Kidney (tissue), 14 donors: ENCODE results near the gene KRT38. TPM values are rescaled to one million over a fixed set of nuclear protein-coding genes. Genes with fewer than 3 reads are reported as not detected.

ENCODE experiments used
- DNase-seq, 5 donors: peaks; one replicate each; pipeline ENCODE4 v3.0.0-alpha.2; 2013 to 2020
- FAIRE-seq: peaks from 2 replicates; lab custom pipeline; 2012; peaks lifted over from hg19 to GRCh38; lab: Jason Lieb, UNC
- H3K27ac ChIP-seq, 2 donors: one replicate each; pipeline ENCODE4 v1.7.0; 2013; ENCODE audit warnings: low read depth in 2 of 2, low read length in 2 of 2, inconsistent platforms in 1 of 2
- H3K27me3 ChIP-seq: one replicate; pipeline ENCODE4 v1.7.1; 2013; ENCODE audit warnings: low read length, inconsistent platforms; ENCODE audit not compliant: control insufficient read depth, insufficient read depth
- H3K36me3 ChIP-seq, 3 donors: one replicate each; pipeline versions ENCODE4 v1.7.0 to v1.7.1; 2013; ENCODE audit warnings: low read length in 3 of 3, control low read depth in 1 of 3, inconsistent platforms in 1 of 3; ENCODE audit not compliant: insufficient read depth in 3 of 3, control insufficient read depth in 2 of 3
- H3K4me1 ChIP-seq, 3 donors: one replicate each; pipeline versions ENCODE4 v1.7.0 to v1.7.1; 2013; ENCODE audit warnings: low read length in 3 of 3, inconsistent platforms in 1 of 3, low read depth in 1 of 3; ENCODE audit not compliant: control insufficient read depth in 2 of 3, insufficient read depth in 2 of 3
- H3K4me3 ChIP-seq, 3 donors: one replicate each; pipeline versions ENCODE4 v1.7.0 to v1.8.1; 2013; ENCODE audit warnings: low read length in 3 of 3, control low read depth in 1 of 3, inconsistent platforms in 1 of 3
- H3K9ac ChIP-seq, 3 donors: one replicate each; pipeline versions ENCODE4 v1.7.0 to v1.7.1; 2013; ENCODE audit warnings: low read length in 3 of 3, control low read depth in 1 of 3, inconsistent platforms in 1 of 3
- H3K9me3 ChIP-seq, 3 donors: one replicate each; pipeline versions ENCODE4 v1.7.0 to v1.7.1; 2013; ENCODE audit warnings: low read length in 3 of 3, control low read depth in 1 of 3, inconsistent platforms in 1 of 3; ENCODE audit not compliant: control insufficient read depth in 2 of 3, insufficient read depth in 1 of 3
- intact Hi-C: fragments of 100-400 bp; cut with DNase I; formaldehyde crosslinking; loops from one replicate; pipeline ENCODE4 v1.11.1; 2022
- polyA plus RNA-seq: library from polyadenylated mRNA; stranded (reverse); fragments of 350-450 nt; fragmentation: Illumina TruSeq; extraction: RNeasy Lipid Tissue Mini Kit (QIAGEN cat#74804); gene quantifications from one replicate; pipeline ENCODE4 v1.2.3, GENCODE V29; 2014; ENCODE audit warnings: low read depth, low replicate concordance; ENCODE audit not compliant: insufficient read depth
- total RNA-seq: library from RNA; stranded (reverse); fragmentation: NEBNext Ultra II Directional; extraction: Animal tissue kit (Norgen Biotek cat#: 25700); gene quantifications from one replicate; pipeline ENCODE4 v1.2.1, GENCODE V29; 2021
- TF ChIP-seq, protein P1 (sequence below): IDR thresholded peaks from 3 replicates; pipeline ENCODE4 v1.5.1; 2012; ENCODE audit warnings: mild to moderate bottlenecking, moderate library complexity, borderline replicate concordance; ENCODE audit not compliant: insufficient read depth; ENCODE audit errors: extremely low read depth
- donor health status: control.
- donor health status: control.
- donor health status: control.
- donor health status: control.
- donor health status: control.
- donor health status: DM: yes; HTN: yes; CAD: no.
- donor health status: Normal renal cell carcinoma (clear cell type).

Gene KRT38
- total and polyA plus RNA-seq, 2 donors from 2014 or later, result not detected

GRCh38 chr17:41387670-41388069, 53.1 kb downstream of the KRT38 start:
- H3K4me1 ChIP-seq, result peaks cover 0 to under 1% (median 0%) of the 10 kb centered on the region in 3 donors
- H3K27me3 ChIP-seq, result no peaks in the 10 kb centered on the region
- no peaks in the 10 kb centered on the region for H3K36me3 ChIP-seq
- intact Hi-C loops, result no loop called here
- no peak overlapping the region for H3K4me3 ChIP-seq
- TF ChIP-seq, protein P1, sequence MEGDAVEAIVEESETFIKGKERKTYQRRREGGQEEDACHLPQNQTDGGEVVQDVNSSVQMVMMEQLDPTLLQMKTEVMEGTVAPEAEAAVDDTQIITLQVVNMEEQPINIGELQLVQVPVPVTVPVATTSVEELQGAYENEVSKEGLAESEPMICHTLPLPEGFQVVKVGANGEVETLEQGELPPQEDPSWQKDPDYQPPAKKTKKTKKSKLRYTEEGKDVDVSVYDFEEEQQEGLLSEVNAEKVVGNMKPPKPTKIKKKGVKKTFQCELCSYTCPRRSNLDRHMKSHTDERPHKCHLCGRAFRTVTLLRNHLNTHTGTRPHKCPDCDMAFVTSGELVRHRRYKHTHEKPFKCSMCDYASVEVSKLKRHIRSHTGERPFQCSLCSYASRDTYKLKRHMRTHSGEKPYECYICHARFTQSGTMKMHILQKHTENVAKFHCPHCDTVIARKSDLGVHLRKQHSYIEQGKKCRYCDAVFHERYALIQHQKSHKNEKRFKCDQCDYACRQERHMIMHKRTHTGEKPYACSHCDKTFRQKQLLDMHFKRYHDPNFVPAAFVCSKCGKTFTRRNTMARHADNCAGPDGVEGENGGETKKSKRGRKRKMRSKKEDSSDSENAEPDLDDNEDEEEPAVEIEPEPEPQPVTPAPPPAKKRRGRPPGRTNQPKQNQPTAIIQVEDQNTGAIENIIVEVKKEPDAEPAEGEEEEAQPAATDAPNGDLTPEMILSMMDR, result no peak
- no peak for DNase-seq
- H3K9ac ChIP-seq, result no peak overlapping the region
- H3K9me3 ChIP-seq, result peaks cover 0 to 3% (median 0%) of the 10 kb centered on the region in 3 donors
- no peak for FAIRE-seq
- H3K27ac ChIP-seq, result no peak overlapping the region

- Histone ChIP-seq H3K9me3 (peaks cover 0 to 3% (median 0%) of the 10 kb centered on the region in 3 donors), H3K4me1 (no peaks in the 10 kb centered on the region), H3K27ac (no peak overlapping the region), H3K4me3 (no peak overlapping the region), H3K9ac (no peak overlapping the region), H3K27me3 (no peaks in the 10 kb centered on the region), H3K36me3 (no peaks in the 10 kb centered on the region)
- FAIRE-seq (no peak), DNase-seq (no peak)
- TF ChIP-seq, protein P1, result no peak
- intact Hi-C loops, result no loop called here
Observed at GRCh38 chr17:41386227-41386626, 54.6 kb downstream of the KRT38 start.

Other genes with a start within 250 kb of the KRT38 start
- gene KRTAP9-2, start 214.3 kb downstream of the KRT38 start, total RNA-seq, result not detected
- not detected for gene KRTAP9-2, start 214.3 kb downstream of the KRT38 start, polyA plus RNA-seq
- gene KRTAP9-3, start 208.5 kb downstream of the KRT38 start, total RNA-seq, result not detected
- gene KRTAP9-3, start 208.5 kb downstream of the KRT38 start, polyA plus RNA-seq, result not detected
- gene KRTAP9-8, start 203.0 kb downstream of the KRT38 start, total RNA-seq, result not detected
- not detected for gene KRTAP9-8, start 203.0 kb downstream of the KRT38 start, polyA plus RNA-seq
- not detected for gene KRTAP9-4, start 191.3 kb downstream of the KRT38 start, total RNA-seq
- gene KRTAP9-4, start 191.3 kb downstream of the KRT38 start, polyA plus RNA-seq, result not detected
- gene KRTAP9-9, start 185.6 kb downstream of the KRT38 start, total RNA-seq, result not detected
- not detected for gene KRTAP9-9, start 185.6 kb downstream of the KRT38 start, polyA plus RNA-seq
- not detected for gene KRTAP9-6, start 175.6 kb downstream of the KRT38 start, total RNA-seq
- gene KRTAP9-6, start 175.6 kb downstream of the KRT38 start, polyA plus RNA-seq, result not detected
- not detected for gene KRTAP9-7, start 165.3 kb downstream of the KRT38 start, total RNA-seq
- not detected for gene KRTAP9-7, start 165.3 kb downstream of the KRT38 start, polyA plus RNA-seq
- not detected for gene KRTAP29-1, start 138.1 kb downstream of the KRT38 start, total RNA-seq
- not detected for gene KRTAP29-1, start 138.1 kb downstream of the KRT38 start, polyA plus RNA-seq
- not detected for gene KRTAP16-1, start 131.7 kb downstream of the KRT38 start, total RNA-seq
- not detected for gene KRTAP16-1, start 131.7 kb downstream of the KRT38 start, polyA plus RNA-seq
- gene KRTAP17-1, start 125.3 kb downstream of the KRT38 start, total RNA-seq, result not detected
- not detected for gene KRTAP17-1, start 125.3 kb downstream of the KRT38 start, polyA plus RNA-seq
- gene KRT33A, start 90.2 kb downstream of the KRT38 start, total RNA-seq, result not detected
- not detected for gene KRT33A, start 90.2 kb downstream of the KRT38 start, polyA plus RNA-seq
- gene KRT33B, start 71.2 kb downstream of the KRT38 start, total RNA-seq, result not detected
- not detected for gene KRT33B, start 71.2 kb downstream of the KRT38 start, polyA plus RNA-seq
- gene KRT34, start 58.7 kb downstream of the KRT38 start, total RNA-seq, result not detected
- not detected for gene KRT34, start 58.7 kb downstream of the KRT38 start, polyA plus RNA-seq
- gene KRT31, start 43.4 kb downstream of the KRT38 start, total RNA-seq, result not detected
- not detected for gene KRT31, start 43.4 kb downstream of the KRT38 start, polyA plus RNA-seq
- gene KRT37, start 16.4 kb downstream of the KRT38 start, total RNA-seq, result not detected
- gene KRT37, start 16.4 kb downstream of the KRT38 start, polyA plus RNA-seq, result not detected
- not detected for gene KRT32, start 26.4 kb upstream of the KRT38 start, total RNA-seq
- not detected for gene KRT32, start 26.4 kb upstream of the KRT38 start, polyA plus RNA-seq
- not detected for gene KRT35, start 40.2 kb upstream of the KRT38 start, total RNA-seq
- not detected for gene KRT35, start 40.2 kb upstream of the KRT38 start, polyA plus RNA-seq
- not detected for gene KRT36, start 48.9 kb upstream of the KRT38 start, total RNA-seq
- gene KRT36, start 48.9 kb upstream of the KRT38 start, polyA plus RNA-seq, result not detected
- not detected for gene KRT13, start 64.6 kb upstream of the KRT38 start, total RNA-seq
- gene KRT13, start 64.6 kb upstream of the KRT38 start, polyA plus RNA-seq, result not detected
- gene KRT15, start 77.9 kb upstream of the KRT38 start, total RNA-seq, result 2.8 TPM
- 0.15 TPM for gene KRT15, start 77.9 kb upstream of the KRT38 start, polyA plus RNA-seq
- 781 TPM for gene KRT19, start 87.3 kb upstream of the KRT38 start, total RNA-seq
- 319 TPM for gene KRT19, start 87.3 kb upstream of the KRT38 start, polyA plus RNA-seq
- gene KRT9, start 131.1 kb upstream of the KRT38 start, total RNA-seq, result not detected
- not detected for gene KRT9, start 131.1 kb upstream of the KRT38 start, polyA plus RNA-seq
- not detected for gene KRT14, start 145.9 kb upstream of the KRT38 start, total RNA-seq
- not detected for gene KRT14, start 145.9 kb upstream of the KRT38 start, polyA plus RNA-seq
- 3.1 TPM for gene KRT16, start 171.8 kb upstream of the KRT38 start, total RNA-seq
- gene KRT16, start 171.8 kb upstream of the KRT38 start, polyA plus RNA-seq, result not detected
- gene KRT17, start 183.6 kb upstream of the KRT38 start, total RNA-seq, result 11.1 TPM
- 5.5 TPM for gene KRT17, start 183.6 kb upstream of the KRT38 start, polyA plus RNA-seq
- 842 TPM for gene EIF1, start 247.9 kb upstream of the KRT38 start, total RNA-seq
- 1,166 TPM for gene EIF1, start 247.9 kb upstream of the KRT38 start, polyA plus RNA-seq